ENCODE data around the gene SPDEF. TPM values are rescaled to one million over a fixed set of nuclear protein-coding genes. Genes with fewer than 3 reads are reported as not detected.

The SPDEF gene
- total RNA-seq, 1 donor from 2014 or later: not detected

- intact Hi-C loops (cut with micrococcal nuclease): no loop called here
- Mint-ChIP-seq H3K4me1 (no peaks in the 10 kb centered on the region), H3K27ac (no peak overlapping the region), H3K27me3 (no peaks in the 10 kb centered on the region), H3K36me3 (ENCODE audit: low read depth) (no peaks in the 10 kb centered on the region), H3K4me3 (no peak overlapping the region), H3K9me3 (no peaks in the 10 kb centered on the region)
- no peak for DNase-seq
These were observed 6.9 kb upstream of the SPDEF start for GRCh38 chr6:34562861-34563512.

GRCh38 chr6:34562350-34562749 lies 6.2 kb upstream of the SPDEF start:
- no peaks in the 10 kb centered on the region for H3K4me1 Mint-ChIP-seq
- intact Hi-C loops (cut with micrococcal nuclease): no loop called here
- no peaks in the 10 kb centered on the region for H3K27me3 Mint-ChIP-seq
- DNase-seq: no peak
- H3K9me3 Mint-ChIP-seq: no peaks in the 10 kb centered on the region
- no peak overlapping the region for H3K4me3 Mint-ChIP-seq
- no peak overlapping the region for H3K27ac Mint-ChIP-seq
- H3K36me3 Mint-ChIP-seq (ENCODE audit: low read depth): no peaks in the 10 kb centered on the region

- Mint-ChIP-seq H3K27me3 (no peaks in the 10 kb centered on the region), H3K36me3 (ENCODE audit: low read depth) (no peaks in the 10 kb centered on the region), H3K9me3 (no peaks in the 10 kb centered on the region), H3K4me1 (no peaks in the 10 kb centered on the region), H3K4me3 (no peak overlapping the region), H3K27ac (no peak overlapping the region)
- DNase-seq: no peak
- intact Hi-C loops (cut with micrococcal nuclease): no loop called here
These were observed 5.0 kb upstream of the SPDEF start for GRCh38 chr6:34561227-34561530.

- intact Hi-C loops (cut with micrococcal nuclease): no loop called here
- DNase-seq: no peak
- H3K27me3 Mint-ChIP-seq: no peaks in the 10 kb centered on the region
- no peaks in the 10 kb centered on the region for H3K36me3 Mint-ChIP-seq (ENCODE audit: low read depth)
- no peak overlapping the region for H3K4me3 Mint-ChIP-seq
- H3K9me3 Mint-ChIP-seq: no peaks in the 10 kb centered on the region
- H3K27ac Mint-ChIP-seq: no peak overlapping the region
- no peaks in the 10 kb centered on the region for H3K4me1 Mint-ChIP-seq
These were observed 4.5 kb upstream of the SPDEF start for GRCh38 chr6:34560366-34561226.

GRCh38 chr6:34559651-34560365 lies 3.7 kb upstream of the SPDEF start:
- DNase-seq: no peak
- Mint-ChIP-seq H3K36me3 (ENCODE audit: low read depth) (no peaks in the 10 kb centered on the region), H3K4me1 (peaks cover 3% of the 10 kb centered on the region), H3K9me3 (no peaks in the 10 kb centered on the region), H3K4me3 (no peak overlapping the region), H3K27ac (no peak overlapping the region), H3K27me3 (no peaks in the 10 kb centered on the region)
- intact Hi-C loops (cut with micrococcal nuclease): no loop called here

- Mint-ChIP-seq H3K27ac (no peak overlapping the region), H3K36me3 (ENCODE audit: low read depth) (no peaks in the 10 kb centered on the region), H3K27me3 (no peaks in the 10 kb centered on the region), H3K4me3 (no peak overlapping the region), H3K4me1 (peaks cover 5% of the 10 kb centered on the region), H3K9me3 (no peaks in the 10 kb centered on the region)
- intact Hi-C loops (cut with micrococcal nuclease): no loop called here
- no peak for DNase-seq
These were observed 2.1 kb upstream of the SPDEF start for GRCh38 chr6:34558172-34558714.

GRCh38 chr6:34557228-34557627 lies 1.1 kb upstream of the SPDEF start:
- DNase-seq: no peak
- no peaks in the 10 kb centered on the region for H3K36me3 Mint-ChIP-seq (ENCODE audit: low read depth)
- H3K4me1 Mint-ChIP-seq: peaks cover 5% of the 10 kb centered on the region
- H3K27me3 Mint-ChIP-seq: no peaks in the 10 kb centered on the region
- intact Hi-C loops (cut with micrococcal nuclease): no loop called here
- H3K9me3 Mint-ChIP-seq: no peaks in the 10 kb centered on the region
- H3K27ac Mint-ChIP-seq: no peak overlapping the region
- H3K4me3 Mint-ChIP-seq: no peak overlapping the region

GRCh38 chr6:34556493-34556892 lies 364 bp upstream of the SPDEF start:
- intact Hi-C loops (cut with micrococcal nuclease): no loop called here
- Mint-ChIP-seq H3K27ac (no peak overlapping the region), H3K4me1 (peaks cover 5% of the 10 kb centered on the region), H3K4me3 (no peak overlapping the region), H3K27me3 (no peaks in the 10 kb centered on the region), H3K9me3 (no peaks in the 10 kb centered on the region), H3K36me3 (ENCODE audit: low read depth) (no peaks in the 10 kb centered on the region)
- no peak for DNase-seq

GRCh38 chr6:34555328-34555727 lies 801 bp downstream of the SPDEF start:
- intact Hi-C loops (cut with micrococcal nuclease): no loop called here
- no peak overlapping the region for H3K4me3 Mint-ChIP-seq
- H3K27me3 Mint-ChIP-seq: no peaks in the 10 kb centered on the region
- no peak for DNase-seq
- H3K4me1 Mint-ChIP-seq: peaks cover 5% of the 10 kb centered on the region
- H3K9me3 Mint-ChIP-seq: no peaks in the 10 kb centered on the region
- H3K27ac Mint-ChIP-seq: no peak overlapping the region
- no peaks in the 10 kb centered on the region for H3K36me3 Mint-ChIP-seq (ENCODE audit: low read depth)

- no peak for DNase-seq
- Mint-ChIP-seq H3K4me3 (no peak overlapping the region), H3K27ac (no peak overlapping the region), H3K27me3 (no peaks in the 10 kb centered on the region), H3K4me1 (peaks cover 5% of the 10 kb centered on the region), H3K9me3 (no peaks in the 10 kb centered on the region), H3K36me3 (ENCODE audit: low read depth) (no peaks in the 10 kb centered on the region)
- intact Hi-C loops (cut with micrococcal nuclease): no loop called here
These were observed 1.2 kb downstream of the SPDEF start for GRCh38 chr6:34555007-34555322.

- intact Hi-C loops (cut with micrococcal nuclease): no loop called here
- Mint-ChIP-seq H3K27me3 (no peaks in the 10 kb centered on the region), H3K9me3 (no peaks in the 10 kb centered on the region), H3K4me1 (peaks cover 5% of the 10 kb centered on the region), H3K27ac (no peak overlapping the region), H3K4me3 (no peak overlapping the region), H3K36me3 (ENCODE audit: low read depth) (no peaks in the 10 kb centered on the region)
- no peak for DNase-seq
These were observed 1.7 kb downstream of the SPDEF start for GRCh38 chr6:34554291-34555006.

- no peak for DNase-seq
- no peak overlapping the region for H3K4me3 Mint-ChIP-seq
- H3K27ac Mint-ChIP-seq: no peak overlapping the region
- no peaks in the 10 kb centered on the region for H3K27me3 Mint-ChIP-seq
- intact Hi-C loops (cut with micrococcal nuclease): no loop called here
- H3K4me1 Mint-ChIP-seq: peaks cover 5% of the 10 kb centered on the region
- no peaks in the 10 kb centered on the region for H3K9me3 Mint-ChIP-seq
- H3K36me3 Mint-ChIP-seq (ENCODE audit: low read depth): no peaks in the 10 kb centered on the region
These were observed 2.4 kb downstream of the SPDEF start for GRCh38 chr6:34553750-34554149.

- intact Hi-C loops (cut with micrococcal nuclease): no loop called here
- Mint-ChIP-seq H3K9me3 (no peaks in the 10 kb centered on the region), H3K27me3 (no peaks in the 10 kb centered on the region), H3K4me3 (no peak overlapping the region), H3K4me1 (peaks cover 5% of the 10 kb centered on the region), H3K27ac (no peak overlapping the region), H3K36me3 (ENCODE audit: low read depth) (no peaks in the 10 kb centered on the region)
- DNase-seq: no peak
These were observed 3.0 kb downstream of the SPDEF start for GRCh38 chr6:34553146-34553545.

- H3K27ac Mint-ChIP-seq: no peak overlapping the region
- intact Hi-C loops (cut with micrococcal nuclease): no loop called here
- no peaks in the 10 kb centered on the region for H3K9me3 Mint-ChIP-seq
- H3K4me3 Mint-ChIP-seq: no peak overlapping the region
- no peaks in the 10 kb centered on the region for H3K36me3 Mint-ChIP-seq (ENCODE audit: low read depth)
- peaks cover 5% of the 10 kb centered on the region for H3K4me1 Mint-ChIP-seq
- DNase-seq: no peak
- no peaks in the 10 kb centered on the region for H3K27me3 Mint-ChIP-seq
These were observed 3.5 kb downstream of the SPDEF start for GRCh38 chr6:34552620-34553019.

Data from activated CD4-positive, alpha-beta T cell treated with anti-CD3 and anti-CD28 coated beads, Interleukin-2, amount 10 ng/mL, durations not matched to agents 24 days and 14 days (primary cell).